Measurements from ENCODE around the gene FLYWCH1.

GRCh38 chr16:2964475-2965336, 53.0 kb downstream of the FLYWCH1 start:
- TF ChIP-seq POLR2A (IDR thresholded peaks at IDR 0.05; ENCODE audit: low read depth, low read length) (no peak), POLR2AphosphoS5 (IDR thresholded peaks at IDR 0.05; ENCODE audit: low read depth, low read length) (no peak), TAF1 (IDR thresholded peaks at IDR 0.05; ENCODE audit: borderline replicate concordance, low read depth, low read length) (no peak)

All from GM12892 (cell line).